Caco-2 (cell line): ENCODE results near the gene DSCAML1. TPM values are rescaled to one million over a fixed set of nuclear protein-coding genes. Genes with fewer than 3 reads are reported as not detected.

Source experiments
- BruUV-seq: library from RNA; stranded (reverse); fragments of 400-500 nt; replicated peaks from 2 replicates; lab custom pipeline; 2021; lab: Mats Ljungman, UMichigan
- CTCF ChIA-PET: fragments of 300-600 bp; sonication (Branson Sonifier 250); formaldehyde crosslinking; loops from one replicate; lab custom pipeline; 2022; ENCODE audit warnings: antibody characterized with exemption; lab: Charles Lee
- POLR2A ChIA-PET: fragments of 300-600 bp; sonication (Branson Sonifier 250); formaldehyde crosslinking; loops from one replicate; lab custom pipeline; 2022; ENCODE audit warnings: antibody characterized with exemption; lab: Charles Lee
- DNase-seq, 2 experiments: peaks; one replicate each; pipeline versions ENCODE4 v3.0.0 to v3.0.0-alpha.2; 2020 to 2022
- H3K27me3 ChIP-seq: replicated peaks from 2 replicates; pipeline ENCODE4 v1.6.0; 2011; ENCODE audit warnings: low read length; ENCODE audit not compliant: control insufficient read depth, insufficient read depth
- H3K36me3 ChIP-seq: 2 replicates; pipeline ENCODE4 v1.5.1; 2011; ENCODE audit warnings: low read length; ENCODE audit not compliant: control insufficient read depth, insufficient read depth
- H3K4me1 ChIP-seq: fragments of 250-450 bp; sonication (Bioruptor Pico); 2 replicates; pipeline ENCODE4 v1.5.1; 2020; ENCODE audit warnings: mild to moderate bottlenecking
- H3K4me3 ChIP-seq: 2 replicates; pipeline ENCODE4 v1.5.1; 2011; ENCODE audit warnings: low read depth, mild to moderate bottlenecking, control low read depth, low read length
- H3K9me3 ChIP-seq: fragments of 250-450 bp; sonication (Bioruptor Pico); 2 replicates; pipeline ENCODE4 v1.5.1; 2020; ENCODE audit warnings: mild to moderate bottlenecking, moderate library complexity
- H3K27ac Mint-ChIP-seq: one replicate; pipeline ENCODE4 v1.8.0; 2022; ENCODE audit warnings: mixed read lengths; ENCODE audit not compliant: unreplicated experiment
- H3K27me3 Mint-ChIP-seq: one replicate; pipeline ENCODE4 v1.8.0; 2022; ENCODE audit warnings: mixed read lengths; ENCODE audit not compliant: insufficient read depth, unreplicated experiment
- H3K36me3 Mint-ChIP-seq: one replicate; pipeline ENCODE4 v1.8.0; 2022; ENCODE audit warnings: mild to moderate bottlenecking, mixed read lengths; ENCODE audit not compliant: insufficient read depth, unreplicated experiment
- H3K4me1 Mint-ChIP-seq: one replicate; pipeline ENCODE4 v1.8.0; 2022; ENCODE audit warnings: low read depth, mixed read lengths; ENCODE audit not compliant: unreplicated experiment
- H3K4me3 Mint-ChIP-seq: one replicate; pipeline ENCODE4 v1.8.0; 2022; ENCODE audit warnings: mild to moderate bottlenecking, moderate library complexity, mixed read lengths; ENCODE audit not compliant: unreplicated experiment
- H3K9me3 Mint-ChIP-seq: one replicate; pipeline ENCODE4 v1.8.0; 2022; ENCODE audit warnings: mixed read lengths; ENCODE audit not compliant: unreplicated experiment
- intact Hi-C: fragments of 100-400 bp; cut with micrococcal nuclease; formaldehyde crosslinking; loops from one replicate; pipeline ENCODE4 v1.10.0; 2022; ENCODE audit not compliant: unreplicated experiment
- total RNA-seq: library from RNA; stranded (reverse); gene quantifications from 2 replicates; pipeline ENCODE4 v1.2.3, GENCODE V29; 2022
- TF ChIP-seq, protein P1 (sequence below), 2 experiments: fragments of 200-600 bp in 1 of 2; IDR thresholded peaks; 1 replicate in 1 of 2; 2 replicates in 1 of 2; pipeline versions ENCODE4 v1.5.1 to v1.8.0; 2011 to 2022; ENCODE audit warnings: antibody characterized with exemption in 1 of 2, control low read depth in 1 of 2, inconsistent platforms in 1 of 2, low read depth in 1 of 2, low read length in 1 of 2, mild to moderate bottlenecking in 1 of 2, moderate library complexity in 1 of 2; ENCODE audit not compliant: insufficient read depth in 1 of 2, severe bottlenecking in 1 of 2, unreplicated experiment in 1 of 2

Gene DSCAML1
- total RNA-seq, 1 experiment from 2014 or later: not detected

DNA sequence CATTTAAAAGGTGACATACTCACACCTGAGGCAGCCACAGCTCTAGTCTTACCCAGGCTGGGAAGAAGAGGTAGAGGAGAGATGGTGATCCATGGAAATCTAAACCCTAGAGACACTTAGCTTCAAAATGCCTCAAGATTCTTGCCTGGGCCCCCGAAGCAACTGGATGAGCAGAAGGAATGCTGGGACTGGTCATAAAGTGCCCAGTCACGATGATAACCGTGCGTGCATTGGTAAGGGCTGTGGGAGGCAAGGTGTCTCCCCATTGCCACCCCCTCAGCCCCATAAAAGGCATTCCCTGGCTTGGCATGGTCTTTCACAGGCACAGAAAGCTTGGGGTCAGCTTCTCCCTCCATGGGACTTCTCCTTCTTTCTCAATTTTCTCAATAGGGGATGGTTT, 144.5 kb downstream of the DSCAML1 start:
- ChIA-PET CTCF (no interaction called here), POLR2A (no interaction called here)
- Histone ChIP-seq H3K4me1 (no peaks in the 10 kb centered on the region), H3K9me3 (no peaks in the 10 kb centered on the region), H3K36me3 (no peaks in the 10 kb centered on the region), H3K4me3 (no peak overlapping the region), H3K27me3 (no peaks in the 10 kb centered on the region)
- Mint-ChIP-seq H3K9me3 (no peaks in the 10 kb centered on the region), H3K27ac (no peak overlapping the region), H3K4me1 (no peaks in the 10 kb centered on the region), H3K27me3 (no peaks in the 10 kb centered on the region), H3K36me3 (no peaks in the 10 kb centered on the region), H3K4me3 (no peak overlapping the region)
- BruUV-seq: no TSS peak
- intact Hi-C loops: no loop called here
- TF ChIP-seq, protein P1, sequence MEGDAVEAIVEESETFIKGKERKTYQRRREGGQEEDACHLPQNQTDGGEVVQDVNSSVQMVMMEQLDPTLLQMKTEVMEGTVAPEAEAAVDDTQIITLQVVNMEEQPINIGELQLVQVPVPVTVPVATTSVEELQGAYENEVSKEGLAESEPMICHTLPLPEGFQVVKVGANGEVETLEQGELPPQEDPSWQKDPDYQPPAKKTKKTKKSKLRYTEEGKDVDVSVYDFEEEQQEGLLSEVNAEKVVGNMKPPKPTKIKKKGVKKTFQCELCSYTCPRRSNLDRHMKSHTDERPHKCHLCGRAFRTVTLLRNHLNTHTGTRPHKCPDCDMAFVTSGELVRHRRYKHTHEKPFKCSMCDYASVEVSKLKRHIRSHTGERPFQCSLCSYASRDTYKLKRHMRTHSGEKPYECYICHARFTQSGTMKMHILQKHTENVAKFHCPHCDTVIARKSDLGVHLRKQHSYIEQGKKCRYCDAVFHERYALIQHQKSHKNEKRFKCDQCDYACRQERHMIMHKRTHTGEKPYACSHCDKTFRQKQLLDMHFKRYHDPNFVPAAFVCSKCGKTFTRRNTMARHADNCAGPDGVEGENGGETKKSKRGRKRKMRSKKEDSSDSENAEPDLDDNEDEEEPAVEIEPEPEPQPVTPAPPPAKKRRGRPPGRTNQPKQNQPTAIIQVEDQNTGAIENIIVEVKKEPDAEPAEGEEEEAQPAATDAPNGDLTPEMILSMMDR (IDR thresholded peaks at IDR 0.05; ENCODE audit: insufficient read depth in 1 of 2, low read depth in 1 of 2, low read length in 1 of 2, severe bottlenecking in 1 of 2, unreplicated experiment in 1 of 2): no peak
- no peak for DNase-seq

DNA sequence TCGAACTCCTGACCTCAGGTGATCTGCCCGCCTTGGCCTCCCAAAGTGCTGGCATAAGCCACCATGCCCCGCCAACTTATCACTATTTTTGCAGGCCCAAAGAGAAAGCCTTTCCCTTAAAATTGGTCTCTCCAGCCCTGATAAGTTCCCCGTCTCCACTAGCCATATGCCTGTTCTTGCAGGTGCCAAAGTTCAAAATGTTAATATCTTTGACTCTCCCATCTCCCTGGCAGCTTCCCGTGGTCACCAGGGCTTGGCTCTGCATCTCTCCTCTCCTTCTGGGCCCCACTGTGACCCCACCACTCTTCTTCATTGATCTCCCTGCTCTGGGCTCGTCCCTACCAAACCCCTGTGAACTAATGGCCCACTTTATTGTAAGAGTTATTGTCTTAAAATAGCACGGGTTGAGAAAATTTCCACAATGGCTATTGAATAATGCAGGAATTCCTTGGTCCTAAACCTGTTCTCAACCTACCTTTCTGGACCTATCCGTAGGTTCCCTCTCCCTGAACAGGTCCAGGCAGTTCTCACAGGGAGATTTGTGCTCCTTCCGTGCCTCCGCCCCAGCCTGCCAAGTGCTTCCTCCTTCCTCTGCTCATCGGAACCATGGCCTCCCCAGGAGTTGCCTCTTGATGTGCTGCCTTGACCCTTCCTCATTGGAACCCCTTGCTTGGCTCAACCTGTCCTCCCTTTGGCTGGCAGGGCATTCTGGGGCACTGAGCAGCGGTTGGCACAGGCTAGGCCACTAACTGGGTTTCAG, 147.5 kb downstream of the DSCAML1 start:
- peaks cover 1% of the 10 kb centered on the region for H3K4me1 Mint-ChIP-seq
- CTCF ChIA-PET: no interaction called here

DNA sequence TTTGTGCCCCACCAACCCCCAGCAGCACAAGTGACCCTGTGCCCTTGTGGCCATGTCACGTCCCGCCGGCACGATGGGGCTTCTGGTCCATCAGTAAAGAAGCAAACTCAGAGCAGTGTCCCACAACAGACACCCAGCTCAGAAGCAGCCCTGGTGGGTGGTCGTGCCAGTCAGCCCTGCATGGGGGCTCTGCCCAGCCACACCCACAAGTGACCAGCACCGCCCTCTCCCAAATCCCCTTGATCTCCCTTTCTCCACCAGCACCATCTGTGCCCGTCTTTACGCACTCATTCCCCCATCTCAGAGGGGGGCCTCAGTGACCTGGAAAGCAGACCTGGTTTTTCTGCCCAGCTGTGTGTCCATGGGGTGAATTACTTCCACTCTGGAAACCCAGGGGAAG, 149.1 kb downstream of the DSCAML1 start:
- TF ChIP-seq, protein P1 (IDR thresholded peaks at IDR 0.05; ENCODE audit: insufficient read depth in 1 of 2, low read depth in 1 of 2, low read length in 1 of 2, severe bottlenecking in 1 of 2, unreplicated experiment in 1 of 2): no peak
- POLR2A ChIA-PET: no interaction called here
- BruUV-seq: no TSS peak
- Mint-ChIP-seq H3K4me3 (no peak overlapping the region), H3K27me3 (no peaks in the 10 kb centered on the region), H3K4me1 (peaks cover 11% of the 10 kb centered on the region), H3K27ac (no peak overlapping the region), H3K9me3 (no peaks in the 10 kb centered on the region), H3K36me3 (no peaks in the 10 kb centered on the region)
- Histone ChIP-seq H3K36me3 (no peaks in the 10 kb centered on the region), H3K4me1 (peaks cover 6% of the 10 kb centered on the region; the same call in 1 of the 2 replicates), H3K9me3 (no peaks in the 10 kb centered on the region), H3K27me3 (no peaks in the 10 kb centered on the region), H3K4me3 (no peak overlapping the region)
- DNase-seq: no peak
- CTCF ChIA-PET: no interaction called here
- intact Hi-C loops: no loop called here

More for the DNA sequence above, 147.5 kb downstream of the DSCAML1 start:
- Mint-ChIP-seq H3K36me3 (no peaks in the 10 kb centered on the region), H3K9me3 (no peaks in the 10 kb centered on the region), H3K27ac (no peak overlapping the region), H3K27me3 (no peaks in the 10 kb centered on the region), H3K4me3 (no peak overlapping the region)
- H3K36me3 ChIP-seq: no peaks in the 10 kb centered on the region
- H3K27me3 ChIP-seq: no peaks in the 10 kb centered on the region
- POLR2A ChIA-PET: no interaction called here
- no peak for DNase-seq
- no peaks in the 10 kb centered on the region for H3K9me3 ChIP-seq
- no peak overlapping the region for H3K4me3 ChIP-seq
- TF ChIP-seq, protein P1 (IDR thresholded peaks at IDR 0.05; ENCODE audit: insufficient read depth in 1 of 2, low read depth in 1 of 2, low read length in 1 of 2, severe bottlenecking in 1 of 2, unreplicated experiment in 1 of 2): no peak
- intact Hi-C loops: no loop called here
- H3K4me1 ChIP-seq: no peaks in the 10 kb centered on the region
- BruUV-seq: no TSS peak
